ENCODE data around the gene CLEC5A. TPM values are rescaled to one million over a fixed set of nuclear protein-coding genes. Genes with fewer than 3 reads are reported as not detected.

The CLEC5A gene
- total and polyA plus RNA-seq, 9 of the 15 experiments (the other 6 are each of a cell fraction or from before 2014, with no cell fraction given), result not detected

- H3K27ac ChIP-seq (ENCODE audit: extremely low read depth, low read depth, low read length), result no peak within 1 kb of the TSS
- no peaks in the 10 kb centered on the region for H3K36me3 ChIP-seq (ENCODE audit: control insufficient read depth, insufficient read depth, low read length)
- intact Hi-C loops (cut with micrococcal nuclease) (loop anchor here (10.0 kb wide), 2 partner anchors 219 to 301 kb away; no protein-coding TSS in a partner anchor), in situ Hi-C loops (cut with MboI) (no loop called here)
- FAIRE-seq (no peak), DNase-seq (ENCODE audit: extremely low read depth in 1 of 4, low spot score in 3 of 4) (no peak), ATAC-seq (no peak)
- H3K4me3 ChIP-seq, result no peak within 1 kb of the TSS
- TF ChIP-seq ESRRA (IDR thresholded peaks at IDR 0.05; ENCODE audit: borderline replicate concordance, low read depth), result no peak
- no peak for TF ChIP-seq CREB3L1 (IDR thresholded peaks at IDR 0.05; ENCODE audit: borderline replicate concordance, low read depth)
- TF ChIP-seq ZFPM2 (CRISPR knock-in tag; IDR thresholded peaks at IDR 0.05), result no peak
- TF ChIP-seq, protein P1, sequence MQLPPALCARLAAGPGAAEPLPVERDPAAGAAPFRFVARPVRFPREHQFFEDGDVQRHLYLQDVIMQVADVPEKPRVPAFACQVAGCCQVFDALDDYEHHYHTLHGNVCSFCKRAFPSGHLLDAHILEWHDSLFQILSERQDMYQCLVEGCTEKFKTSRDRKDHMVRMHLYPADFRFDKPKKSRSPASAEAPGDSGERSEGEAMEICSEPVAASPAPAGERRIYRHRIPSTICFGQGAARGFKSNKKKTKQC (CRISPR knock-in tag; IDR thresholded peaks at IDR 0.05), result no peak
- H3K9me3 ChIP-seq (replicated peaks; ENCODE audit: control insufficient read depth, insufficient read depth, low read depth, low read length), result no peaks in the 10 kb centered on the region
- H3K27me3 ChIP-seq (ENCODE audit: control insufficient read depth in 2 of 2, insufficient read depth in 2 of 2, low read length in 2 of 2), result no peaks in the 10 kb centered on the region
- no peaks in the 10 kb centered on the region for H3K9me1 ChIP-seq (ENCODE audit: control insufficient read depth, insufficient read depth, low read length)
- H3K4me2 ChIP-seq (ENCODE audit: insufficient read depth, low read length), result no peak within 1 kb of the TSS
- POLR2A ChIA-PET, result no interaction called here
- BruUV-seq (replicated peaks), result no TSS peak
- H3K4me1 ChIP-seq (replicated peaks in 1 of 2; ENCODE audit: control insufficient read depth in 2 of 2, insufficient read depth in 2 of 2, low read length in 2 of 2), result no peaks in the 10 kb centered on the region
- H3K9ac ChIP-seq (ENCODE audit: insufficient read depth in 1 of 2, low read depth in 2 of 2, low read length in 2 of 2), result no peak within 1 kb of the TSS
- no peaks in the 10 kb centered on the region for H3K79me2 ChIP-seq (ENCODE audit: control insufficient read depth, insufficient read depth, low read length)
- 0% methylated on average over 7 of the region's 7 CpGs for WGBS (ENCODE audit: insufficient coverage, low coverage, missing lambda C conversion rate)
- no peak within 1 kb of the TSS for H2AFZ ChIP-seq (ENCODE audit: low read depth, low read length)
- CTCF ChIA-PET (ENCODE audit: low intra/inter-chr PET ratio), result no interaction called here
- H4K20me1 ChIP-seq (replicated peaks; ENCODE audit: control insufficient read depth, insufficient read depth, low read length), result no peaks in the 10 kb centered on the region
Observed at GRCh38 chr7:141973673-141974072, 26.9 kb upstream of the CLEC5A start, which contains the start of gene TAS2R38. TSS of gene TAS2R38 (minus strand) at chr7:141973773. CDS start at chr7:141973689, 84 bp downstream.
